HUES48 (cell line): Measurements from ENCODE around the gene EFHD1.

Experiments used
- H3K27ac ChIP-seq: one replicate; pipeline ENCODE4 v1.7.0; 2013; ENCODE audit warnings: low read depth, low read length, inconsistent platforms
- H3K27me3 ChIP-seq: 2 replicates; pipeline ENCODE4 v1.6.1; 2013; ENCODE audit warnings: mild to moderate bottlenecking, low read length; ENCODE audit not compliant: control insufficient read depth, insufficient read depth
- H3K36me3 ChIP-seq: 2 replicates; pipeline ENCODE4 v1.6.1; 2013; ENCODE audit warnings: low read length; ENCODE audit not compliant: control insufficient read depth, insufficient read depth
- H3K4me1 ChIP-seq: 2 replicates; pipeline ENCODE4 v1.6.1; 2013; ENCODE audit warnings: mild to moderate bottlenecking, low read length; ENCODE audit not compliant: control insufficient read depth, insufficient read depth
- H3K4me3 ChIP-seq: 2 replicates; pipeline ENCODE4 v1.5.1; 2013; ENCODE audit warnings: mild to moderate bottlenecking, low read depth, low read length
- H3K9ac ChIP-seq: 2 replicates; pipeline ENCODE4 v1.6.1; 2013; ENCODE audit warnings: mild to moderate bottlenecking, low read depth, low read length, moderate library complexity
- H3K9me3 ChIP-seq: 2 replicates; pipeline ENCODE4 v1.6.1; 2013; ENCODE audit warnings: low read length; ENCODE audit not compliant: control insufficient read depth, insufficient read depth

Gene EFHD1

GRCh38 chr2:232636788-232637420, 3.5 kb downstream of the EFHD1 start:
- no peak overlapping the region for H3K4me3 ChIP-seq
- no peaks in the 10 kb centered on the region for H3K4me1 ChIP-seq
- no peaks in the 10 kb centered on the region for H3K9me3 ChIP-seq
- H3K27ac ChIP-seq = no peak overlapping the region
- peaks cover 64% of the 10 kb centered on the region for H3K27me3 ChIP-seq
- H3K9ac ChIP-seq = no peak overlapping the region
- H3K36me3 ChIP-seq = no peaks in the 10 kb centered on the region

GRCh38 chr2:232637866-232638583, 4.6 kb downstream of the EFHD1 start:
- Histone ChIP-seq H3K27me3 (peaks cover 53% of the 10 kb centered on the region), H3K36me3 (no peaks in the 10 kb centered on the region), H3K4me1 (no peaks in the 10 kb centered on the region)

GRCh38 chr2:232641153-232641848, 7.9 kb downstream of the EFHD1 start:
- H3K9ac ChIP-seq = no peak overlapping the region
- no peak overlapping the region for H3K27ac ChIP-seq
- no peaks in the 10 kb centered on the region for H3K9me3 ChIP-seq
- H3K36me3 ChIP-seq = no peaks in the 10 kb centered on the region
- H3K27me3 ChIP-seq = peaks cover 20% of the 10 kb centered on the region
- no peak overlapping the region for H3K4me3 ChIP-seq
- no peaks in the 10 kb centered on the region for H3K4me1 ChIP-seq

More at GRCh38 chr2:232637866-232638583, 4.6 kb downstream of the EFHD1 start:
- Histone ChIP-seq H3K4me3 (no peak overlapping the region), H3K9ac (no peak overlapping the region), H3K9me3 (no peaks in the 10 kb centered on the region), H3K27ac (no peak overlapping the region)

- Histone ChIP-seq H3K4me3 (no peak overlapping the region), H3K36me3 (no peaks in the 10 kb centered on the region), H3K9me3 (no peaks in the 10 kb centered on the region), H3K27ac (no peak overlapping the region), H3K9ac (no peak overlapping the region), H3K4me1 (no peaks in the 10 kb centered on the region), H3K27me3 (peaks cover 12% of the 10 kb centered on the region)
These were observed 9.7 kb downstream of the EFHD1 start for GRCh38 chr2:232643147-232643425.

GRCh38 chr2:232643813-232644347, 10.5 kb downstream of the EFHD1 start:
- H3K9me3 ChIP-seq = no peaks in the 10 kb centered on the region
- no peaks in the 10 kb centered on the region for H3K4me1 ChIP-seq

GRCh38 chr2:232645061-232645460, 11.7 kb downstream of the EFHD1 start:
- no peaks in the 10 kb centered on the region for H3K36me3 ChIP-seq
- H3K27ac ChIP-seq = no peak overlapping the region
- H3K27me3 ChIP-seq = no peaks in the 10 kb centered on the region
- H3K4me3 ChIP-seq = no peak overlapping the region
- H3K9me3 ChIP-seq = no peaks in the 10 kb centered on the region
- H3K9ac ChIP-seq = no peak overlapping the region
- no peaks in the 10 kb centered on the region for H3K4me1 ChIP-seq

More at GRCh38 chr2:232643813-232644347, 10.5 kb downstream of the EFHD1 start:
- no peak overlapping the region for H3K4me3 ChIP-seq
- H3K36me3 ChIP-seq = no peaks in the 10 kb centered on the region
- H3K27me3 ChIP-seq = peaks cover 4% of the 10 kb centered on the region; the same call in 1 of the 2 replicates
- no peak overlapping the region for H3K27ac ChIP-seq
- no peak overlapping the region for H3K9ac ChIP-seq

GRCh38 chr2:232646726-232647125, 13.3 kb downstream of the EFHD1 start:
- Histone ChIP-seq H3K27me3 (no peaks in the 10 kb centered on the region), H3K9me3 (no peaks in the 10 kb centered on the region), H3K36me3 (no peaks in the 10 kb centered on the region), H3K4me1 (no peaks in the 10 kb centered on the region), H3K4me3 (no peak overlapping the region), H3K9ac (no peak overlapping the region), H3K27ac (no peak overlapping the region)

GRCh38 chr2:232647261-232647660, 13.9 kb downstream of the EFHD1 start:
- H3K27ac ChIP-seq = no peak overlapping the region
- H3K27me3 ChIP-seq = no peaks in the 10 kb centered on the region; the same call in 1 of the 2 replicates
- no peaks in the 10 kb centered on the region for H3K36me3 ChIP-seq
- H3K9me3 ChIP-seq = no peaks in the 10 kb centered on the region
- H3K4me3 ChIP-seq = no peak overlapping the region
- no peaks in the 10 kb centered on the region for H3K4me1 ChIP-seq
- H3K9ac ChIP-seq = no peak overlapping the region

GRCh38 chr2:232649033-232649432, 15.6 kb downstream of the EFHD1 start:
- H3K27me3 ChIP-seq = no peaks in the 10 kb centered on the region; the same call in 1 of the 2 replicates
- H3K4me3 ChIP-seq = no peak overlapping the region
- no peaks in the 10 kb centered on the region for H3K9me3 ChIP-seq
- no peaks in the 10 kb centered on the region for H3K36me3 ChIP-seq
- no peaks in the 10 kb centered on the region for H3K4me1 ChIP-seq
- H3K9ac ChIP-seq = no peak overlapping the region
- H3K27ac ChIP-seq = no peak overlapping the region

- H3K9me3 ChIP-seq = no peaks in the 10 kb centered on the region
These were observed 19.1 kb downstream of the EFHD1 start for GRCh38 chr2:232652505-232652851.

GRCh38 chr2:232653441-232653840, 20.0 kb downstream of the EFHD1 start:
- Histone ChIP-seq H3K4me1 (no peaks in the 10 kb centered on the region), H3K9me3 (no peaks in the 10 kb centered on the region), H3K27me3 (no peaks in the 10 kb centered on the region; the same call in 1 of the 2 replicates), H3K4me3 (no peak overlapping the region), H3K27ac (no peak overlapping the region), H3K9ac (no peak overlapping the region), H3K36me3 (no peaks in the 10 kb centered on the region)

More at GRCh38 chr2:232652505-232652851, 19.1 kb downstream of the EFHD1 start:
- H3K4me3 ChIP-seq = no peak overlapping the region
- no peak overlapping the region for H3K27ac ChIP-seq
- H3K4me1 ChIP-seq = no peaks in the 10 kb centered on the region
- H3K9ac ChIP-seq = no peak overlapping the region
- H3K27me3 ChIP-seq = no peaks in the 10 kb centered on the region; the same call in 1 of the 2 replicates
- H3K36me3 ChIP-seq = no peaks in the 10 kb centered on the region
